B cell (primary cell): ENCODE results near the gene HCFC1. TPM values are rescaled to one million over a fixed set of nuclear protein-coding genes. Genes with fewer than 3 reads are reported as not detected.

Experiments
- ATAC-seq: fragments of 200-7000 bp; cut with Tn5 transposase; one replicate; pipeline ENCODE4 v1.10.0; 2021; ENCODE audit warnings: low read depth, mild to moderate bottlenecking, moderate number of reproducible peaks, moderate library complexity
- CTCF ChIA-PET: fragments of 350-600 bp; sonication (Branson Sonifier 250); formaldehyde crosslinking; loops from one replicate; lab custom pipeline; 2021; ENCODE audit warnings: antibody characterized with exemption, inconsistent platforms; lab: Charles Lee
- POLR2A ChIA-PET: fragments of 350-600 bp; sonication (Branson Sonifier 250); formaldehyde crosslinking; loops from one replicate; lab custom pipeline; 2021; ENCODE audit warnings: antibody characterized with exemption; lab: Charles Lee
- DNase-seq: peaks from one replicate; pipeline ENCODE4 v3.0.0; 2013
- H2AFZ ChIP-seq: 2 replicates; pipeline ENCODE4 v1.6.1; 2012; ENCODE audit warnings: mild to moderate bottlenecking, low read depth, low read length; ENCODE audit not compliant: insufficient read depth, poor library complexity, severe bottlenecking
- H3K27ac ChIP-seq, 2 donors: 1 replicate in 1 of 2; 2 replicates in 1 of 2; pipeline ENCODE4 v1.5.1; 2012 to 2013; ENCODE audit warnings: low read length in 2 of 2, mild to moderate bottlenecking in 2 of 2, moderate library complexity in 1 of 2
- H3K27me3 ChIP-seq, 4 experiments: fragments of 200-600 bp in 1 of 4; sonication (generic) in 1 of 4; replicated peaks in 1 of 4; 1 replicate in 2 of 4; 2 replicates in 2 of 4; pipeline versions ENCODE4 v1.6.1 to v1.7.0; 2013 to 2016; ENCODE audit warnings: low read length in 3 of 4, mild to moderate bottlenecking in 2 of 4, mixed read lengths in 1 of 4, moderate library complexity in 1 of 4; ENCODE audit not compliant: insufficient read depth in 4 of 4, control insufficient read depth in 3 of 4; ENCODE audit errors: control extremely low read depth in 1 of 4
- H3K36me3 ChIP-seq, 2 experiments: replicated peaks in 1 of 2; 1 replicate in 1 of 2; 2 replicates in 1 of 2; pipeline versions ENCODE4 v1.6.1 to v1.7.1; 2013; ENCODE audit warnings: low read length in 1 of 2; ENCODE audit not compliant: insufficient read depth in 2 of 2, control insufficient read depth in 1 of 2; ENCODE audit errors: control extremely low read depth in 1 of 2, extremely low read depth in 1 of 2
- H3K4me1 ChIP-seq, 2 donors: fragments of 200-600 bp in 1 of 2; sonication (generic) in 1 of 2; 1 replicate in 1 of 2; 2 replicates in 1 of 2; pipeline versions ENCODE4 v1.5.1 to v1.6.1; 2013 to 2017; ENCODE audit warnings: low read length in 2 of 2; ENCODE audit not compliant: control insufficient read depth in 2 of 2, insufficient read depth in 2 of 2
- H3K4me2 ChIP-seq: replicated peaks from 2 replicates; pipeline ENCODE3; 2012; ENCODE audit warnings: mild to moderate bottlenecking, low read depth, low read length; ENCODE audit not compliant: poor library complexity, severe bottlenecking
- H3K4me3 ChIP-seq, 5 experiments: fragments of 200-600 bp in 1 of 5; sonication (generic) in 1 of 5; 1 replicate in 3 of 5; 2 replicates in 2 of 5; pipeline versions ENCODE4 v1.5.1 to v1.7.0; 2011 to 2016; ENCODE audit warnings: low read length in 4 of 5, mild to moderate bottlenecking in 4 of 5, low read depth in 2 of 5, control low read depth in 1 of 5, moderate library complexity in 1 of 5; ENCODE audit not compliant: insufficient read depth in 1 of 5; ENCODE audit errors: control extremely low read depth in 1 of 5, extremely low read depth in 1 of 5
- H3K79me2 ChIP-seq: fragments of 200-600 bp; sonication (generic); one replicate; pipeline ENCODE4 v1.6.0; 2016; ENCODE audit warnings: low read length; ENCODE audit not compliant: control insufficient read depth, insufficient read depth
- H3K9ac ChIP-seq: fragments of 200-600 bp; sonication (generic); 2 replicates; pipeline ENCODE4 v1.6.1; 2017; ENCODE audit warnings: mild to moderate bottlenecking, low read length, moderate library complexity
- H3K9me3 ChIP-seq, 3 donors: one replicate each; pipeline versions ENCODE4 v1.6.1 to v1.7.1; 2013; ENCODE audit warnings: low read length in 2 of 3; ENCODE audit not compliant: control insufficient read depth in 2 of 3, insufficient read depth in 1 of 3; ENCODE audit errors: control extremely low read depth in 1 of 3
- H4K20me1 ChIP-seq: 2 replicates; pipeline ENCODE4 v1.6.0; 2012; ENCODE audit warnings: mild to moderate bottlenecking, low read length; ENCODE audit not compliant: insufficient read depth, control insufficient read depth, poor library complexity, severe bottlenecking
- H3K27ac Mint-ChIP-seq: one replicate; pipeline ENCODE4 v1.8.0; 2021; ENCODE audit warnings: mixed read lengths
- H3K27me3 Mint-ChIP-seq: one replicate; pipeline ENCODE4 v1.8.0; 2021; ENCODE audit warnings: mixed read lengths
- H3K4me1 Mint-ChIP-seq: one replicate; pipeline ENCODE4 v1.8.0; 2021; ENCODE audit warnings: mixed read lengths
- H3K4me3 Mint-ChIP-seq: one replicate; pipeline ENCODE4 v1.8.0; 2021; ENCODE audit warnings: mixed read lengths
- H3K9me3 Mint-ChIP-seq: one replicate; pipeline ENCODE4 v1.8.0; 2022; ENCODE audit warnings: mixed read lengths; ENCODE audit not compliant: insufficient read depth
- CTCF ChIP-seq: fragments of 200-600 bp; IDR thresholded peaks from one replicate; pipeline ENCODE4 v1.8.0; 2022; ENCODE audit warnings: antibody characterized with exemption, mild to moderate bottlenecking
- EZH2 ChIP-seq: IDR thresholded peaks from 2 replicates; pipeline ENCODE4 v1.6.1; 2012; ENCODE audit warnings: borderline replicate concordance, low read depth, mild to moderate bottlenecking, moderate library complexity, low read length; ENCODE audit not compliant: insufficient read depth, poor library complexity, severe bottlenecking
- WGBS: methylation state at CpG from one replicate; pipeline ENCODE4 v1.1.5; 2013; ENCODE audit warnings: missing lambda C conversion rate; ENCODE audit not compliant: insufficient coverage; 5-methylcytosine and 5-hydroxymethylcytosine counted together
- intact Hi-C: fragments of 100-400 bp; cut with micrococcal nuclease; formaldehyde crosslinking; loops from one replicate; pipeline ENCODE4 v1.10.0; 2022
- polyA plus RNA-seq: library from polyadenylated mRNA; depleted of rRNA; stranded (reverse); fragments of >200 nt; gene quantifications from 2 replicates; pipeline ENCODE4 v1.2.3, GENCODE V29; 2012
- total RNA-seq, 2 donors: library from RNA; stranded (reverse); fragments of 120-200 nt in 1 of 2; gene quantifications; 1 replicate in 1 of 2; 2 replicates in 1 of 2; pipeline versions ENCODE4 v1.2.3 to v1.2.4, GENCODE V29; 2013 to 2022

HCFC1 gene
- total and polyA plus RNA-seq, 2 donors (not counting 1 experiment from before 2014, with no cell fraction given): 32.1 to 57.7 TPM

- Histone ChIP-seq H3K9me3 (no peaks in the 10 kb centered on the region), H3K4me1 (peaks cover 32 to 40% of the 10 kb centered on the region in 2 donors), H3K9ac (no peak overlapping the region), H3K4me2 (peak overlapping the region; percentile 98), H3K79me2 (peaks cover 44% of the 10 kb centered on the region), H3K27me3 (no peaks in the 10 kb centered on the region), H4K20me1 (peaks cover 41% of the 10 kb centered on the region), H3K27ac (no peak overlapping the region), H3K36me3 (peaks cover 0 to 27% of the 10 kb centered on the region in 2 experiments), H2AFZ (no peak overlapping the region), H3K4me3 (no peak overlapping the region)
- intact Hi-C loops: no loop called here
- Mint-ChIP-seq H3K27me3 (no peaks in the 10 kb centered on the region), H3K4me1 (peaks cover 33% of the 10 kb centered on the region), H3K4me3 (peak overlapping the region; percentile 44), H3K9me3 (no peaks in the 10 kb centered on the region), H3K27ac (peak overlapping the region; percentile 71)
- WGBS: 83% methylated on average over 18 of the region's 40 CpGs
- ChIA-PET POLR2A (interaction anchor here (1.1 to 1.2 kb wide), 2 partner anchors 23 to 25 kb away, joined by 4 to 12 read pairs; no protein-coding TSS in a partner anchor), CTCF (interaction anchor here (1.0 to 13.1 kb wide), 4 partner anchors 25 to 161 kb away, joined by 3 to 325 read pairs (median 8); partner anchors contain the start of genes IDH3G, RENBP and SSR4)
- no peak for TF ChIP-seq EZH2
- TF ChIP-seq CTCF: no peak
- no peak for ATAC-seq
- DNase-seq: no peak
Measured at GRCh38 chrX:153921511-153922446, 49.8 kb downstream of the HCFC1 start.
